Left lung (tissue), 10 donors: ENCODE results near the gene HMG20A. TPM values are rescaled to one million over a fixed set of nuclear protein-coding genes. Genes with fewer than 3 reads are reported as not detected.

ENCODE experiments used
- ATAC-seq: fragments of 200-7000 bp; cut with Tn5 transposase; one replicate; pipeline ENCODE4 v1.9.1; 2020; ENCODE audit warnings: moderate library complexity
- DNase-seq, 4 donors: peaks; one replicate each; pipeline ENCODE4 v3.0.0-alpha.2; 2013 to 2020
- H3K27ac ChIP-seq, 2 donors: fragments of 200-600 bp; sonication (generic) in 1 of 2; one replicate each; pipeline versions ENCODE4 v1.5.0 to v1.8.0; 2020 to 2021
- H3K27me3 ChIP-seq, 2 donors: fragments of 200-600 bp; sonication (generic) in 1 of 2; one replicate each; pipeline versions ENCODE4 v1.5.0 to v1.8.0; 2020 to 2021
- H3K36me3 ChIP-seq, 2 donors: fragments of 200-600 bp; sonication (generic) in 1 of 2; one replicate each; pipeline versions ENCODE4 v1.5.0 to v1.8.0; 2020 to 2021
- H3K4me1 ChIP-seq, 2 donors: fragments of 200-600 bp; one replicate each; pipeline ENCODE4 v1.8.0; 2021
- H3K4me3 ChIP-seq, 2 donors: fragments of 200-600 bp; sonication (generic) in 1 of 2; one replicate each; pipeline versions ENCODE4 v1.5.0 to v1.8.0; 2020 to 2021; ENCODE audit warnings: mild to moderate bottlenecking in 1 of 2
- H3K9me3 ChIP-seq, 2 donors: fragments of 200-600 bp; sonication (generic) in 1 of 2; one replicate each; pipeline versions ENCODE4 v1.5.0 to v1.8.0; 2020 to 2021
- intact Hi-C, 2 donors: fragments of 100-400 bp; cut with DNase I; formaldehyde crosslinking; loops; one replicate each; pipeline versions ENCODE4 v1.11.2 to v1.14.2; 2022
- polyA plus RNA-seq, 6 donors: library from polyadenylated mRNA; unstranded; fragments of 120-200 nt; gene quantifications; one replicate each; pipeline ENCODE4 v1.2.1, GENCODE V29; 2013; ENCODE audit not compliant: insufficient read length in 6 of 6
- total RNA-seq, 2 donors: library from RNA; stranded (reverse); fragmentation: NEBNext Ultra II Directional; extraction: Animal tissue kit (Norgen Biotek cat#: 25700); gene quantifications; one replicate each; pipeline ENCODE4 v1.2.1, GENCODE V29; 2021
- TF ChIP-seq, protein P1 (sequence below), 2 donors: fragments of 200-600 bp; sonication (generic) in 1 of 2; IDR thresholded peaks; one replicate each; pipeline versions ENCODE4 v1.5.0 to v1.8.0; 2021; ENCODE audit warnings: antibody characterized with exemption in 2 of 2
- donor health status: DM: no; HTN: yes; CAD: no.
- donor health status: DM: no; HTN: no; CAD: no.

The HMG20A gene
- total and polyA plus RNA-seq, 8 donors, result 34.9 to 93.5 (median 76.5) TPM

DNA sequence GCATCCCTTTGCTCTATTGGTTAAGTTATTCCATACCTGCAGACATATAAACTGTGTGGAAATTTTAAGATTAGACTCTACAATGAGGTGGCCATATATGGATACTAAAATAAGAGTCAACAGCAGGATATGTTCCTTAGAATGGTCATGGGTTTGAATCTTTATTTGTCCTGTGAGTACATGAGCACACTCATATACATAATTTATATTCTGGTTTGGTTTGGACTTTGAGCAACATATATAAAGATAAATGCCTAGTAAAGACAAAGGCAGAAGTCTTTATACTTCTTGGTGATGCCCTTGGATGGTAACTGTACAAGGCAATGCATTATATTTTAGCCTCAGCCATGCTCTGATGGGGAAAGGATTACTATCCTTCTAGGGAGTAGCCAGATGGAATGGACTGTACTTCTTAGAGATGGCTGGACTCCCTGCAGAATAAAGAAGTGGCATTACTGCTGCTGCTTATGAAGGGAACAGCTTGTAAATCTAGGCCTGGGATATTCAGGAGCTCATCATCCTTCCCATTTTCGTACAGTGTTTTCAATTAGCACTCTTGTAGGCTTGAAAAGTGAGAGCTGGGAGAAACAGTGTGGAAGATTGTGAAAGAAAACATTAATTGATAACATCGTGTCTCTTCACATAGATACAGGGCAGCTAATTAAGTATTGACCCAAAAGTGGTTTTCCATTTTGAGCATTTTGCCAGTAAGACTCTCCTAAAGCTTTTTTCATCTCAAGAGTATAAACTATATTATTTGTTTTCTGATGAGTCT lies 60.4 kb downstream of the HMG20A start:
- H3K27ac ChIP-seq, result peak overlapping the region in 1 of 2 donors; percentile 1
- no peak overlapping the region for H3K4me3 ChIP-seq
- intact Hi-C loops, result no loop called here
- no peaks in the 10 kb centered on the region for H3K9me3 ChIP-seq
- DNase-seq (no peak), ATAC-seq (no peak)
- H3K36me3 ChIP-seq, result peaks cover 0 to 49% of the 10 kb centered on the region in 2 donors
- TF ChIP-seq, protein P1, sequence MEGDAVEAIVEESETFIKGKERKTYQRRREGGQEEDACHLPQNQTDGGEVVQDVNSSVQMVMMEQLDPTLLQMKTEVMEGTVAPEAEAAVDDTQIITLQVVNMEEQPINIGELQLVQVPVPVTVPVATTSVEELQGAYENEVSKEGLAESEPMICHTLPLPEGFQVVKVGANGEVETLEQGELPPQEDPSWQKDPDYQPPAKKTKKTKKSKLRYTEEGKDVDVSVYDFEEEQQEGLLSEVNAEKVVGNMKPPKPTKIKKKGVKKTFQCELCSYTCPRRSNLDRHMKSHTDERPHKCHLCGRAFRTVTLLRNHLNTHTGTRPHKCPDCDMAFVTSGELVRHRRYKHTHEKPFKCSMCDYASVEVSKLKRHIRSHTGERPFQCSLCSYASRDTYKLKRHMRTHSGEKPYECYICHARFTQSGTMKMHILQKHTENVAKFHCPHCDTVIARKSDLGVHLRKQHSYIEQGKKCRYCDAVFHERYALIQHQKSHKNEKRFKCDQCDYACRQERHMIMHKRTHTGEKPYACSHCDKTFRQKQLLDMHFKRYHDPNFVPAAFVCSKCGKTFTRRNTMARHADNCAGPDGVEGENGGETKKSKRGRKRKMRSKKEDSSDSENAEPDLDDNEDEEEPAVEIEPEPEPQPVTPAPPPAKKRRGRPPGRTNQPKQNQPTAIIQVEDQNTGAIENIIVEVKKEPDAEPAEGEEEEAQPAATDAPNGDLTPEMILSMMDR (IDR thresholded peaks at IDR 0.05), result no peak
- peaks cover 29 to 44% of the 10 kb centered on the region in 2 donors for H3K4me1 ChIP-seq
- no peaks in the 10 kb centered on the region for H3K27me3 ChIP-seq

- intact Hi-C loops, result no loop called here
- peak overlapping the region; percentile 1 to 24 for H3K27ac ChIP-seq
- TF ChIP-seq, protein P1 (IDR thresholded peaks at IDR 0.05), result no peak
- H3K4me1 ChIP-seq, result peaks cover 26 to 48% of the 10 kb centered on the region in 2 donors
- no peaks in the 10 kb centered on the region for H3K9me3 ChIP-seq
- DNase-seq, result no peak
- peak; percentile 36 for ATAC-seq
- H3K36me3 ChIP-seq, result peaks cover 0 to 49% of the 10 kb centered on the region in 2 donors
- H3K4me3 ChIP-seq, result no peak overlapping the region
- no peaks in the 10 kb centered on the region for H3K27me3 ChIP-seq
Observed at GRCh38 chr15:77481670-77482069, 61.0 kb downstream of the HMG20A start.

- Histone ChIP-seq H3K9me3 (no peaks in the 10 kb centered on the region), H3K36me3 (peaks cover 0 to 49% of the 10 kb centered on the region in 2 donors), H3K4me1 (peaks cover 20 to 48% of the 10 kb centered on the region in 2 donors), H3K27ac (peak overlapping the region; percentile 1 to 24), H3K4me3 (no peak overlapping the region), H3K27me3 (no peaks in the 10 kb centered on the region)
- TF ChIP-seq, protein P1 (IDR thresholded peaks at IDR 0.05), result no peak
- no peak for DNase-seq
- intact Hi-C loops, result no loop called here
- ATAC-seq, result peak; percentile 69
Observed at GRCh38 chr15:77482570-77482969, 61.9 kb downstream of the HMG20A start.

DNA sequence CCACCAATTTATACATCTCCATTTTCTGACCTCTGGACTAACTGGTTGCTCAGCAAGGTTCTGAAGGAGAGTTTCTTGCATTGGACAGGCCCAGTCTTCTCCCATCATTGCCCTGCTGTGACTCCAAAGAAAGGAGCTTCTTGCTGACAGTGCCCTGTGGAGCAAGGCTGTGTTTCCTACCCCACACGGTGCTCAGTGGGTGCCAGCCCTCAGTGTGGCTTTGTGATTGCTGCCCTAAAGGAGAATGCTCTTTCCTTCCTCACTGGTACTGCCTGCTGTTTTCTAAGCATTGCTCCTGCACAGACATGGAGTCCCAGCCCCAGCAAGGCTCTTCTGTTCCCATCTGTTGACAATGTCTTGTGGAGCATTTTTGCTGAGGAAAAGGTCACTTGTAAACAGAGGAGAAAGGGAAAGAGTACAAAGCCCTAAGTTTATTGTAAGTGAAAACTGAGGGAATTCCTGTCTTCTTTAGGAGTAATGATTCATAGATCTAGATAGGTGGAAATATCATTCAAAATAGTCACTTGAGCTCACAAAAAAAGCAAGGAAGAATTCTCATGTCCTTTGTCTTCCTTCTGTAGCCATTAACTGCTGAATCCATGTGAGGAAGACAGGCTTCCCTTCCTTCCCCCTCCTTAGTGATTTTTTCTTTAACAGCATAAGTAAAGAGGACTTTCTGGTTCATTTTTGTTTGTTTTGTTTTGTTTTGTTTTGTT lies 62.9 kb downstream of the HMG20A start:
- TF ChIP-seq, protein P1 (IDR thresholded peaks at IDR 0.05), result no peak
- Histone ChIP-seq H3K9me3 (no peaks in the 10 kb centered on the region), H3K27me3 (no peaks in the 10 kb centered on the region), H3K27ac (peak overlapping the region in 1 of 2 donors; percentile 1), H3K36me3 (peaks cover 0 to 39% of the 10 kb centered on the region in 2 donors), H3K4me3 (no peak overlapping the region), H3K4me1 (peaks cover 20 to 53% of the 10 kb centered on the region in 2 donors)
- DNase-seq (no peak), ATAC-seq (no peak)
- intact Hi-C loops, result no loop called here

- no peaks in the 10 kb centered on the region for H3K27me3 ChIP-seq
- TF ChIP-seq, protein P1 (IDR thresholded peaks at IDR 0.05), result no peak
- intact Hi-C loops, result no loop called here
- no peak overlapping the region for H3K4me3 ChIP-seq
- H3K27ac ChIP-seq, result no peak overlapping the region
- DNase-seq, result no peak
- peaks cover 20 to 53% of the 10 kb centered on the region in 2 donors for H3K4me1 ChIP-seq
- ATAC-seq, result no peak
- peaks cover 0 to 28% of the 10 kb centered on the region in 2 donors for H3K36me3 ChIP-seq
- H3K9me3 ChIP-seq, result no peaks in the 10 kb centered on the region
Observed at GRCh38 chr15:77484994-77485393, 64.3 kb downstream of the HMG20A start.
